Breast epithelium (tissue), 4 donors: Measurements from ENCODE around the gene EIF4EBP3. TPM values are rescaled to one million over a fixed set of nuclear protein-coding genes. Genes with fewer than 3 reads are reported as not detected.

Source experiments
- DNase-seq, 2 donors: peaks; one replicate each; pipeline ENCODE4 v3.0.0-alpha.2; 2019; ENCODE audit warnings: low spot score in 2 of 2
- H3K27ac ChIP-seq, 2 donors: fragments of 200-600 bp; sonication (generic) in 1 of 2; one replicate each; pipeline ENCODE4 v1.5.1; 2016 to 2019; ENCODE audit warnings: mild to moderate bottlenecking in 1 of 2
- H3K27me3 ChIP-seq, 2 donors: fragments of 200-600 bp; sonication (generic) in 1 of 2; one replicate each; pipeline versions ENCODE4 v1.5.1 to v1.6.0; 2017 to 2019; ENCODE audit warnings: control low read depth in 1 of 2, mild to moderate bottlenecking in 1 of 2
- H3K36me3 ChIP-seq: fragments of 200-600 bp; one replicate; pipeline ENCODE4 v1.5.1; 2019
- H3K4me1 ChIP-seq, 2 donors: fragments of 200-600 bp; sonication (generic); one replicate each; pipeline ENCODE4 v1.5.1; 2016 to 2019; ENCODE audit warnings: control low read depth in 1 of 2
- H3K4me3 ChIP-seq, 3 donors: fragments of 200-600 bp; sonication (generic); 1 replicate in 2 of 3; 2 replicates in 1 of 3; pipeline ENCODE4 v1.5.1; 2016 to 2019; ENCODE audit warnings: mild to moderate bottlenecking in 3 of 3, moderate library complexity in 2 of 3
- H3K9me3 ChIP-seq, 2 donors: fragments of 200-600 bp; sonication (generic) in 1 of 2; one replicate each; pipeline ENCODE4 v1.5.1; 2016 to 2019; ENCODE audit warnings: control low read depth in 1 of 2
- CTCF ChIP-seq, 3 donors: fragments of 450-650 bp; IDR thresholded peaks; one replicate each; pipeline ENCODE4 v1.5.1; 2016 to 2017; ENCODE audit warnings: antibody characterized with exemption in 3 of 3, mild to moderate bottlenecking in 3 of 3, moderate library complexity in 3 of 3
- POLR2A ChIP-seq: fragments of 450-650 bp; IDR thresholded peaks from one replicate; pipeline ENCODE4 v1.6.1; 2016; ENCODE audit warnings: antibody characterized with exemption, mild to moderate bottlenecking, moderate library complexity
- POLR2AphosphoS5 ChIP-seq, 3 donors: sonication (generic); formaldehyde crosslinking; IDR thresholded peaks; one replicate each; pipeline ENCODE4 v1.6.1; 2017; ENCODE audit warnings: antibody characterized with exemption in 3 of 3
- intact Hi-C: fragments of 100-400 bp; cut with DNase I; formaldehyde crosslinking; loops from one replicate; pipeline ENCODE4 v1.15.1; 2023; ENCODE audit warnings: low total_unique reads
- total RNA-seq, 3 donors: library from RNA; depleted of rRNA; stranded (reverse); fragments of >200 nt; gene quantifications; one replicate each; pipeline ENCODE4 v1.1.0, GENCODE V29; 2016

The EIF4EBP3 gene
- total RNA-seq, 3 donors from 2014 or later = 18.0 to 38.1 (median 24.9) TPM

- Histone ChIP-seq H3K36me3 (no peaks in the 10 kb centered on the region), H3K9me3 (no peaks in the 10 kb centered on the region), H3K27ac (peak overlapping the region; percentile 78 to 85), H3K4me3 (no peak overlapping the region), H3K4me1 (peaks cover 12 to 13% of the 10 kb centered on the region in 2 donors), H3K27me3 (no peaks in the 10 kb centered on the region)
- TF ChIP-seq POLR2AphosphoS5 (IDR thresholded peaks at IDR 0.05) = no peak
- TF ChIP-seq CTCF (IDR thresholded peaks at IDR 0.05) = no peak
- TF ChIP-seq POLR2A = no peak
- no peak for DNase-seq
- intact Hi-C loops = no loop called here
These were observed 21.7 kb downstream of the EIF4EBP3 start for GRCh38 chr5:140569197-140569596.

GRCh38 chr5:140570058-140570457 is 22.6 kb downstream of the EIF4EBP3 start:
- Histone ChIP-seq H3K4me3 (no peak overlapping the region), H3K36me3 (no peaks in the 10 kb centered on the region), H3K27me3 (no peaks in the 10 kb centered on the region), H3K27ac (peak overlapping the region; percentile 78 to 80), H3K4me1 (peaks cover 12 to 13% of the 10 kb centered on the region in 2 donors), H3K9me3 (no peaks in the 10 kb centered on the region)
- no peak for DNase-seq
- intact Hi-C loops = no loop called here
- no peak for TF ChIP-seq POLR2AphosphoS5 (IDR thresholded peaks at IDR 0.05)
- no peak for TF ChIP-seq POLR2A
- no peak for TF ChIP-seq CTCF (IDR thresholded peaks at IDR 0.05)

- Histone ChIP-seq H3K9me3 (no peaks in the 10 kb centered on the region), H3K4me1 (peaks cover 8 to 10% of the 10 kb centered on the region in 2 donors), H3K36me3 (no peaks in the 10 kb centered on the region), H3K27me3 (no peaks in the 10 kb centered on the region), H3K4me3 (no peak overlapping the region), H3K27ac (peak overlapping the region; percentile 78 to 80)
- TF ChIP-seq CTCF (IDR thresholded peaks at IDR 0.05) (no peak), POLR2AphosphoS5 (IDR thresholded peaks at IDR 0.05) (no peak), POLR2A (no peak)
- intact Hi-C loops = no loop called here
- no peak for DNase-seq
These were observed 23.0 kb downstream of the EIF4EBP3 start for GRCh38 chr5:140570488-140570887.

- intact Hi-C loops = no loop called here
- no peak for TF ChIP-seq POLR2A
- no peak for TF ChIP-seq POLR2AphosphoS5 (IDR thresholded peaks at IDR 0.05)
- no peak for TF ChIP-seq CTCF (IDR thresholded peaks at IDR 0.05)
- Histone ChIP-seq H3K27ac (peak overlapping the region; percentile 78 to 80), H3K27me3 (no peaks in the 10 kb centered on the region), H3K36me3 (no peaks in the 10 kb centered on the region), H3K4me3 (no peak overlapping the region), H3K4me1 (peaks cover 2 to 6% of the 10 kb centered on the region in 2 donors), H3K9me3 (no peaks in the 10 kb centered on the region)
- DNase-seq = no peak
These were observed 23.6 kb downstream of the EIF4EBP3 start for GRCh38 chr5:140571105-140571504.

- intact Hi-C loops = no loop called here
- H3K36me3 ChIP-seq = no peaks in the 10 kb centered on the region
- TF ChIP-seq POLR2A = no peak
- TF ChIP-seq CTCF (IDR thresholded peaks at IDR 0.05) = no peak
- no peak for TF ChIP-seq POLR2AphosphoS5 (IDR thresholded peaks at IDR 0.05)
- H3K9me3 ChIP-seq = no peaks in the 10 kb centered on the region
- H3K27me3 ChIP-seq = no peaks in the 10 kb centered on the region
- DNase-seq = no peak
- no peak overlapping the region for H3K4me3 ChIP-seq
- peaks cover 0 to under 1% of the 10 kb centered on the region in 2 donors for H3K4me1 ChIP-seq
- H3K27ac ChIP-seq = peak overlapping the region; percentile 13 to 44
These were observed 26.2 kb downstream of the EIF4EBP3 start for GRCh38 chr5:140573683-140574082.
